CD4-positive, alpha-beta T cell treated with Interleukin-17A for 4 hours (primary cell): ENCODE data around the gene C6orf47.
A peak's percentile ranks its signal among the peaks of the same experiment; 100 is the strongest.

Experiments used
- DNase-seq: peaks from one replicate; pipeline ENCODE4 v3.0.0-alpha.2; 2020; ENCODE audit warnings: mixed read lengths

Gene C6orf47

GRCh38 chr6:31659649-31660380, 763 bp downstream of the C6orf47 start:
- DNase-seq = peak; percentile 34

GRCh38 chr6:31658983-31659648, 1.5 kb downstream of the C6orf47 start:
- no peak for DNase-seq

- DNase-seq = no peak
Measured at GRCh38 chr6:31658158-31658688, 2.4 kb downstream of the C6orf47 start.

- peak; percentile 29 for DNase-seq
Measured at GRCh38 chr6:31657406-31658157, 3.0 kb downstream of the C6orf47 start.

- no peak for DNase-seq
Measured at GRCh38 chr6:31655349-31656237, 5.0 kb downstream of the C6orf47 start, which contains the start of gene APOM. APOM (plus strand) TSS chr6:31655894; CDS start chr6:31655967, 73 bp downstream.

- DNase-seq = no peak
Measured at GRCh38 chr6:31654574-31655348, 5.8 kb downstream of the C6orf47 start.

GRCh38 chr6:31652925-31653724, 7.5 kb downstream of the C6orf47 start:
- no peak for DNase-seq

GRCh38 chr6:31651602-31652191, 8.9 kb downstream of the C6orf47 start:
- no peak for DNase-seq

GRCh38 chr6:31645325-31645724, 15.3 kb downstream of the C6orf47 start:
- no peak for DNase-seq

- DNase-seq = no peak
Measured at GRCh38 chr6:31643818-31644454, 16.6 kb downstream of the C6orf47 start.

GRCh38 chr6:31642798-31643570, 17.6 kb downstream of the C6orf47 start:
- no peak for DNase-seq

- no peak for DNase-seq
Measured at GRCh38 chr6:31641370-31641769, 19.2 kb downstream of the C6orf47 start.

- DNase-seq = no peak
Measured at GRCh38 chr6:31640612-31641011, 20.0 kb downstream of the C6orf47 start.

- no peak for DNase-seq
Measured at GRCh38 chr6:31639449-31639861, 21.1 kb downstream of the C6orf47 start.

GRCh38 chr6:31639043-31639442, 21.5 kb downstream of the C6orf47 start:
- DNase-seq = no peak

- no peak for DNase-seq
Measured at GRCh38 chr6:31636698-31637596, 23.6 kb downstream of the C6orf47 start.

- no peak for DNase-seq
Measured at GRCh38 chr6:31634969-31635575, 25.5 kb downstream of the C6orf47 start.
